GM12891 (cell line): ENCODE measurements around the gene TRAF3.
"Not testable (repeated sequence)": the region's sequence is repeated elsewhere in the genome, so short reads cannot be mapped to it uniquely, and the experiment has no call there.

Experiments used
- DNase-seq: peaks from one replicate; pipeline ENCODE4 v3.0.0; 2011; ENCODE audit warnings: low spot score; ENCODE audit not compliant: insufficient read length
- FAIRE-seq: peaks from 2 replicates; lab custom pipeline; 2011; peaks lifted over from hg19 to GRCh38; lab: Jason Lieb, UNC
- PAX5 ChIP-seq: IDR thresholded peaks from 2 replicates; pipeline ENCODE4 v1.6.1; 2011; ENCODE audit warnings: low read length, moderate library complexity, mild to moderate bottlenecking; ENCODE audit not compliant: insufficient read depth, severe bottlenecking
- POLR2A ChIP-seq: IDR thresholded peaks from 2 replicates; pipeline ENCODE4 v1.6.1; 2011; ENCODE audit warnings: low read depth, low read length, control low read depth
- POLR2AphosphoS5 ChIP-seq: IDR thresholded peaks from 2 replicates; pipeline ENCODE4 v1.6.1; 2011; ENCODE audit warnings: low read depth, low read length, control low read depth
- POU2F2 ChIP-seq: IDR thresholded peaks from 2 replicates; pipeline ENCODE4 v1.6.1; 2011; ENCODE audit warnings: low read depth, mild to moderate bottlenecking, control low read depth, low read length, moderate library complexity
- SPI1 ChIP-seq: IDR thresholded peaks from 2 replicates; pipeline ENCODE4 v1.6.1; 2011; ENCODE audit warnings: low read depth, low read length, control low read depth
- TAF1 ChIP-seq: IDR thresholded peaks from 2 replicates; pipeline ENCODE4 v1.6.1; 2011; ENCODE audit warnings: low read depth, low read length, control low read depth

The TRAF3 gene

GRCh38 chr14:102885737-102886447 is 108.6 kb downstream of the TRAF3 start:
- TF ChIP-seq TAF1 (no peak), PAX5 (no peak), POLR2A (no peak), POLR2AphosphoS5 (no peak), SPI1 (no peak)
- FAIRE-seq (no peak), DNase-seq (no peak)

DNA sequence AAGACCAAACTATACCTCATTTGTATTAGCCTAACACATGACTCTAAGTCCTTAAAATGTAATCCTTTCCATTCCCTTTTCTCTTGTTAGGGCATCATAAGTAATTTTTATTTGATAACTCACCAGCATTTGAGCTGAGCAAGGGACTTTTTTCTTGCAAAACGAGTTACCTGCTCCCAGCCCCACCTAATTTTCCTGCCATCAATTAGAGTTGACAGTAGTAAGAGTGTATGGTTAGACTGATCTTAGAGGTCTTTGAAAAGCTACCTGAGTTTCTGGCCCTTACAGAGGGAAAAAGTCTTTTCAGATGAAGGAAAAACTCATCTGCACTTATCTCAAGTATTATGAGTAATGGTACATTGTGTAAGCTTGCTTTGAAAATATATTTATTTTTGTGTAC is 111.5 kb downstream of the TRAF3 start:
- no peak for FAIRE-seq

GRCh38 chr14:102889615-102890014 is 112.4 kb downstream of the TRAF3 start:
- no peak for TF ChIP-seq POU2F2
- no peak for TF ChIP-seq PAX5
- TF ChIP-seq SPI1: no peak
- no peak for TF ChIP-seq POLR2A
- TF ChIP-seq POLR2AphosphoS5: no peak
- no peak for TF ChIP-seq TAF1
- DNase-seq (no peak), FAIRE-seq (no peak)

More for the DNA sequence above, 111.5 kb downstream of the TRAF3 start:
- DNase-seq: no peak
- TF ChIP-seq PAX5 (no peak), SPI1 (no peak), POLR2A (no peak), TAF1 (no peak), POU2F2 (no peak), POLR2AphosphoS5 (no peak)

DNA sequence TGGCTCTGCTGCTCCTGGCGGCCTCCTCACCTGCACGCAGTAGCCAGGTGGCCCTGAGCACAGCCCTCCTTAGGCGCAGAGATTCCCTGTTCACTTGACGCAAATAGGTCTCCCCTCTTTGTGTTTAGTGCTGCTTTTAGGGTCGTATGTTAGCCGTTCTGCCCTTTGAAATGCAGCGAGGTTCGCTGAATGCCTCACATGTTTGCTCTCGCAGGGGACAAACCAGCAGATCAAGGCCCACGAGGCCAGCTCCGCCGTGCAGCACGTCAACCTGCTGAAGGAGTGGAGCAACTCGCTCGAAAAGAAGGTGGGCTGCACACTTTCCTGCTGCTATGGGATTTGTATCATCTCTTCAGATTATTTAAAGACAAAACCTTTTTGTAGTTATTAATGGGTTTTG is 113.9 kb downstream of the TRAF3 start:
- FAIRE-seq (no peak), DNase-seq (no peak)
- no peak for TF ChIP-seq PAX5
- no peak for TF ChIP-seq POLR2A
- TF ChIP-seq POLR2AphosphoS5: no peak
- no peak for TF ChIP-seq POU2F2
- no peak for TF ChIP-seq SPI1
- TF ChIP-seq TAF1: no peak

DNA sequence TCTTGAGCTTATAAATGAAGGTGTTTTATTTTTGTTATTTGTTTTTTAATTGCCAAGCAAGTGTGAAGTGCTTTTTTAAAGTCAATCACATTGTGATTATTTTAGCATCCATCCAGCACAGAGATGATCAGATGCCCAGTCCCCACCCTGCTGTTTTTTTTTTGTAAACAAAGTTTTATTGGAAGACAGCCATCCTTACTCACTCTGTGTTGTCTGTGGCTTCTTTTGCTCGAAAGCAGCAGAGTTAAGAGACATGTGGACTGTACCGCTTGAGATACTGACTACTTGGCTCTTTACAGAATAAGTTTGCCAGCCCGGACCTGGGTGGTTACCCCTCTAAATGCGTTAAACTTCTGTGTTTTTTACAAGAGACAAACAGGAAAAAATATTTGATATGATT is 114.3 kb downstream of the TRAF3 start:
- DNase-seq (no peak), FAIRE-seq (no peak)
- TF ChIP-seq PAX5 (no peak), POLR2AphosphoS5 (no peak), POU2F2 (no peak), POLR2A (no peak), TAF1 (no peak), SPI1 (no peak)

GRCh38 chr14:102892651-102893050 is 115.4 kb downstream of the TRAF3 start:
- DNase-seq (no peak), FAIRE-seq (no peak)
- TF ChIP-seq TAF1 (no peak), POLR2AphosphoS5 (no peak)

GRCh38 chr14:102893452-102893851 is 116.2 kb downstream of the TRAF3 start:
- DNase-seq: no peak
- TF ChIP-seq TAF1 (no peak), POU2F2 (no peak), POLR2A (no peak), POLR2AphosphoS5 (no peak), PAX5 (no peak), SPI1 (no peak)
- no peak for FAIRE-seq

- DNase-seq, FAIRE-seq: not testable (repeated sequence)
Observed at GRCh38 chr14:102896735-102897134, 119.5 kb downstream of the TRAF3 start.

GRCh38 chr14:102897299-102898027 is 120.2 kb downstream of the TRAF3 start:
- DNase-seq: no peak
- 0 out of 2 replicates have a peak, but pooled peaks have one; percentile 29 for TF ChIP-seq POLR2AphosphoS5
- TF ChIP-seq PAX5: no peak
- TF ChIP-seq SPI1: no peak
- no peak for FAIRE-seq

DNA sequence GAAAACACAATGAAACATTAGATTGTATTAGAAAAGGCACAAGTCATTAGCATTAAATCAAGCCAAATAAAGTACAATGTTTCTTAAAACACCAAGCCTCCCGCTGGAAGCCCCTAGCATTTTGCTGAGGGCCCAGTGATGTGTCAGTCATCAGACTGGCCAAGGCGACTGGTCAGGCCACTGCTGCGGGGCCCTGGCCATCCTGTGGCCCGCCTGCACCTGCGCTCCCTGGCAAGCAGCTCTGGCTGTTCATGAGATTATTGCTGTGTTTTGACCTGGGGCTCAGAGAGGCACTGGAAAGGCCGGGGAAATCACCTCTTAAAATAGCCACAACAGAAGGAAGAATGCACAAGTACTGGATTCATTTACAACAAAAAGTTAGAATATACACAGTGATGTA is 121.0 kb downstream of the TRAF3 start:
- no peak for FAIRE-seq
- DNase-seq: no peak
- TF ChIP-seq TAF1: no peak
- TF ChIP-seq POU2F2: no peak
- no peak for TF ChIP-seq POLR2A
- TF ChIP-seq PAX5: no peak
- no peak for TF ChIP-seq POLR2AphosphoS5
- TF ChIP-seq SPI1: no peak
